ENCODE results near the gene RASSF6.

- no peak for TF ChIP-seq MAX (CRISPR knock-in tag; IDR thresholded peaks at IDR 0.05)
- no peak for TF ChIP-seq GABPB1 (CRISPR knock-in tag; IDR thresholded peaks at IDR 0.05)
- TF ChIP-seq, protein P1, sequence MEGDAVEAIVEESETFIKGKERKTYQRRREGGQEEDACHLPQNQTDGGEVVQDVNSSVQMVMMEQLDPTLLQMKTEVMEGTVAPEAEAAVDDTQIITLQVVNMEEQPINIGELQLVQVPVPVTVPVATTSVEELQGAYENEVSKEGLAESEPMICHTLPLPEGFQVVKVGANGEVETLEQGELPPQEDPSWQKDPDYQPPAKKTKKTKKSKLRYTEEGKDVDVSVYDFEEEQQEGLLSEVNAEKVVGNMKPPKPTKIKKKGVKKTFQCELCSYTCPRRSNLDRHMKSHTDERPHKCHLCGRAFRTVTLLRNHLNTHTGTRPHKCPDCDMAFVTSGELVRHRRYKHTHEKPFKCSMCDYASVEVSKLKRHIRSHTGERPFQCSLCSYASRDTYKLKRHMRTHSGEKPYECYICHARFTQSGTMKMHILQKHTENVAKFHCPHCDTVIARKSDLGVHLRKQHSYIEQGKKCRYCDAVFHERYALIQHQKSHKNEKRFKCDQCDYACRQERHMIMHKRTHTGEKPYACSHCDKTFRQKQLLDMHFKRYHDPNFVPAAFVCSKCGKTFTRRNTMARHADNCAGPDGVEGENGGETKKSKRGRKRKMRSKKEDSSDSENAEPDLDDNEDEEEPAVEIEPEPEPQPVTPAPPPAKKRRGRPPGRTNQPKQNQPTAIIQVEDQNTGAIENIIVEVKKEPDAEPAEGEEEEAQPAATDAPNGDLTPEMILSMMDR (IDR thresholded peaks at IDR 0.05): no peak
- TF ChIP-seq, protein P2, sequence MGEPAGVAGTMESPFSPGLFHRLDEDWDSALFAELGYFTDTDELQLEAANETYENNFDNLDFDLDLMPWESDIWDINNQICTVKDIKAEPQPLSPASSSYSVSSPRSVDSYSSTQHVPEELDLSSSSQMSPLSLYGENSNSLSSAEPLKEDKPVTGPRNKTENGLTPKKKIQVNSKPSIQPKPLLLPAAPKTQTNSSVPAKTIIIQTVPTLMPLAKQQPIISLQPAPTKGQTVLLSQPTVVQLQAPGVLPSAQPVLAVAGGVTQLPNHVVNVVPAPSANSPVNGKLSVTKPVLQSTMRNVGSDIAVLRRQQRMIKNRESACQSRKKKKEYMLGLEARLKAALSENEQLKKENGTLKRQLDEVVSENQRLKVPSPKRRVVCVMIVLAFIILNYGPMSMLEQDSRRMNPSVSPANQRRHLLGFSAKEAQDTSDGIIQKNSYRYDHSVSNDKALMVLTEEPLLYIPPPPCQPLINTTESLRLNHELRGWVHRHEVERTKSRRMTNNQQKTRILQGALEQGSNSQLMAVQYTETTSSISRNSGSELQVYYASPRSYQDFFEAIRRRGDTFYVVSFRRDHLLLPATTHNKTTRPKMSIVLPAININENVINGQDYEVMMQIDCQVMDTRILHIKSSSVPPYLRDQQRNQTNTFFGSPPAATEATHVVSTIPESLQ (CRISPR knock-in tag; IDR thresholded peaks at IDR 0.05): no peak
- no peak for TF ChIP-seq NFE2L1 (CRISPR knock-in tag; IDR thresholded peaks at IDR 0.05)
- no peak for TF ChIP-seq ZNF416 (CRISPR knock-in tag; IDR thresholded peaks at IDR 0.05)
- no peak for TF ChIP-seq USF2 (CRISPR knock-in tag; IDR thresholded peaks at IDR 0.05)
- TF ChIP-seq ZNF121 (CRISPR knock-in tag; IDR thresholded peaks at IDR 0.05): no peak
These were observed 48.6 kb upstream of the RASSF6 start for GRCh38 chr4:73668782-73669201.

Data from WTC11 (cell line).